GM20000 (cell line): ENCODE measurements around the gene PARD3.

ENCODE experiments used
- DNase-seq: peaks from one replicate; pipeline ENCODE4 v3.0.0; 2012; ENCODE audit warnings: low spot score
- TF ChIP-seq, protein P1 (sequence below): IDR thresholded peaks from 2 replicates; pipeline ENCODE4 v1.5.1; 2012; ENCODE audit warnings: mild to moderate bottlenecking, control low read depth; ENCODE audit errors: extremely low read depth, missing control alignments

The PARD3 gene

DNA sequence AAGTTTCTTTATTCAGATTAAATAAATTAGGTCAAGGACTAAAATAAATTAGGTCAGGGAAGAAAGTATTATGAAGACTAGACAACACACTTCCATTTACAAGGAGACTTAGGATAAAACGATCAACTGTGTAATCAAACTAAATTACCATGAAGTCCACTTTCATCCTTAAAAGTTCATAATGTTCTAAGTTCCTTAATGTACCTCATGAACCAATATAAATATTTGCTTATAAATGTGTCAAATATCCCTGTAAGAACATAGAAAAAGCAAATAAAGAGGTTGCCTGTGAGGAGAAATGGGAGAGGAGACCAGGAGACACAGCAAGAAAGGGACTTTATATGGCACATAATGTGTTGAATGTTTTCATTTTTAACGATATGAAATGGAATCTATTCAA lies 345.6 kb downstream of the PARD3 start:
- no peak for DNase-seq

DNA sequence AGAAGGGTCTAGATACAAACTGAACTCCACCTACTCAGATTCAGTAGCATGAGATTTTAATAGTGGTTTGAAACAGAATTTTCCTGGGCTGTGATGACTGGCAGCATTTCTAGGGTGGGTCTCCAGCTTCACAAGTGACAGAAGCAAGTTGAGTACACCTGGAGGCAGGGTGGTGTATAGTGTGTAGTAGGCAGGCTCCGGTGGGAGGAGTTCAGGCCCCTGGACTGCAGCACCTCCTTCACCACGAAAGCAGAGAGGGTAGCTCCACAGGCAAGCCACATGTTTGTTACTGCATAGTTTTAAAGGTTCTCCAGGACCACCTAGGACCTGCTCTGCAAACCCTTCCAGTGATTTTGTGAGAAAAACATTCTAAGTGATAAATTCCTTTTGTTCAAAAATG lies 347.2 kb downstream of the PARD3 start:
- no peak for DNase-seq
- TF ChIP-seq, protein P1, sequence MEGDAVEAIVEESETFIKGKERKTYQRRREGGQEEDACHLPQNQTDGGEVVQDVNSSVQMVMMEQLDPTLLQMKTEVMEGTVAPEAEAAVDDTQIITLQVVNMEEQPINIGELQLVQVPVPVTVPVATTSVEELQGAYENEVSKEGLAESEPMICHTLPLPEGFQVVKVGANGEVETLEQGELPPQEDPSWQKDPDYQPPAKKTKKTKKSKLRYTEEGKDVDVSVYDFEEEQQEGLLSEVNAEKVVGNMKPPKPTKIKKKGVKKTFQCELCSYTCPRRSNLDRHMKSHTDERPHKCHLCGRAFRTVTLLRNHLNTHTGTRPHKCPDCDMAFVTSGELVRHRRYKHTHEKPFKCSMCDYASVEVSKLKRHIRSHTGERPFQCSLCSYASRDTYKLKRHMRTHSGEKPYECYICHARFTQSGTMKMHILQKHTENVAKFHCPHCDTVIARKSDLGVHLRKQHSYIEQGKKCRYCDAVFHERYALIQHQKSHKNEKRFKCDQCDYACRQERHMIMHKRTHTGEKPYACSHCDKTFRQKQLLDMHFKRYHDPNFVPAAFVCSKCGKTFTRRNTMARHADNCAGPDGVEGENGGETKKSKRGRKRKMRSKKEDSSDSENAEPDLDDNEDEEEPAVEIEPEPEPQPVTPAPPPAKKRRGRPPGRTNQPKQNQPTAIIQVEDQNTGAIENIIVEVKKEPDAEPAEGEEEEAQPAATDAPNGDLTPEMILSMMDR: no peak

More for the DNA sequence above, 345.6 kb downstream of the PARD3 start:
- TF ChIP-seq, protein P1: no peak

DNA sequence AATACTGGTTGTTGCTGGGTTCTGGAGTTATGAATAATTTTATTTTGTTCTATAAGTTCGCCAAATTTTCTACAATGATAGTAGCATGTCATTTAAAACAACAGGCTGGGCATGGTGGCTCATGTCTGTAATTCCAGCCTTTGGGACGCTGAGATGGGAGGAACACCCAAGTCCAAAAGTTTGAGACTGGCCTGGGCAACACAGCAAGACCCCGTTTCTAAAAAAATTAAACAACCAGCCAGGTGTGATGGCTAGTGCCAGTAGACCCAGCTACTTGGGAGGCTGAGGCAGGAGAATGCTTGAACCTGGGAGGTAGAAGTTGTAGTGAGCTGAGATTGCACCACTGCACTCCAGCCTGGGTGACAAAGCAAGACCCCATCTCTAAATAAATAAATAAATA lies 347.7 kb downstream of the PARD3 start:
- TF ChIP-seq, protein P1: no peak
- no peak for DNase-seq

DNA sequence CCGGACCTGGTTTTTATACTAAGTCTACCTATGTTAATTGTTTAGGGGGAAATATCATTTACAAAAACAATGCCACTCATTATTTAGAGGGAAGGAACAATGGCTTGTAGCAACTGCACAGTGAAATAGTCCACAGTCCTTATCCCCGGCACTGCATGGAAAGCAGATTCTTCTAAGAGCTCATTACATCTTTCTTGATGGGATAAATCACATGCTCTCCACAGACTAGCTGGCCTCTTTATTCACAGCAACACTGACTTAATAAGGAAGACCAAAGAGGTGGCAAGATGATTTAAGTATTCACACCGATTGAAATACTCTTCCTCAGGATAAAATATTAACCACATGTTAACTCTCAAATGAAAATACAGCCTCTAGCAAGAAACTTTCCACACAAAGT lies 349.4 kb downstream of the PARD3 start:
- TF ChIP-seq, protein P1: no peak
- DNase-seq: no peak

DNA sequence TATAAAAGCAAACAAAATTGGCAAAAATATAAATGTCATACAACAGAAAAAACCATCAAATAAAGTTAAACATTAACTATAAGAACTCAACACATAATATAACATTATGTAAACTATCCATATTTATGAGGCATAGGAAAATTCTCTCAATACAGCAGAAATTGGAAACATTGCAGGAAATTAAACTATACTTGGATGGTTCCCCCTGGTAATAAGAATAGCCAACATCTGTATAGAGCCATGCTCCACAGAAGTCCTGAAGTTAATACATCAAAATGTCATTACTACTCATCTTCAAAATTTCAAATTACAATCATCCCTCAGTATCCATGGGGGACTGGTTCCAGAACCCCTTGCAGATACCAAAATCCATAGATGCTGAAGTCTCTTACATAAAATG lies 350.5 kb downstream of the PARD3 start:
- DNase-seq: no peak
- TF ChIP-seq, protein P1: no peak

DNA sequence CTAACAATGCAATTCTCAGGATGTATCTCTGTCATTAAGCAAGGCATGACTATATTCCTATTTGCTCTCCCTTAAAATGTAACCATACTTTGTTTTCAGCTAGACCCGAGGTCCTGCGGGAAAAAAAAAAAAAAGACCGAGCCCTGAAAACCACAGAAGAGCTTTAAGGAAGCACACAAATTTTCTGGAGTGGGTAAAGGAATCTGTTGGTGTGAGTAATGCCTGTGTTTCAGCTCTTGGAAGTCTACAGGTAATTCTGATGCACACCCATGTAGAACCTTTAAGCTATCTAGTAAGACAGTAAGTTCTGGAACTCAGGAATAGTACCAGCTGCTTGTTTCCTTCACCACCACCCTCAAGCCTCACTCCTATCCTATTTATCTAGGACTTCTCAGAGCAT lies 351.1 kb downstream of the PARD3 start:
- TF ChIP-seq, protein P1: no peak
- no peak for DNase-seq

DNA sequence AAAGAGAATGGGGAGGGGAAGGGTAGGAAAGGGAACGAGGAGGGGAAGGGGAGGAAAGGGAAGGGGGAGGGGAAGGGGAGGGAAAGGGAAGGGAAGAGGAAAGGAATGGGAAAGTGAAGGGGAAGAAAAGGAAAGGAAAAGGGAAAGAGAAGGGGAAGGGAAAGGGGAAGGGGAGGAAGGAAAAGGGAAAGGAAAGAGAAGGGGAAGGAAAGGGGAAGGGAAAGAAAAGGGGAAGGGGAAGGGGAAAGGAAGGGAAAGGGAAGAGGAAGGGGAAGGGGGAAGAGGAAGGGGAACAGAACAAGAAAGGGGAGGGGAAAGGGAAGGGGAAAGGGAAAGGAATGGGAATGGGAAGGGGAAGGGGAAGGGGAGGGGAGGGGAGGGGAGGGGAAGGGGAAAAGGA lies 352.1 kb downstream of the PARD3 start:
- no peak for DNase-seq
- TF ChIP-seq, protein P1: no peak
